ENCODE measurements around the gene COX6B2. TPM values are rescaled to one million over a fixed set of nuclear protein-coding genes. Genes with fewer than 3 reads are reported as not detected.
"Not testable (repeated sequence)": the region's sequence is repeated elsewhere in the genome, so short reads cannot be mapped to it uniquely, and the experiment has no call there.

Gene COX6B2
- total RNA-seq, 4 donors from 2014 or later, result 0.19 TPM; not detected in 3

DNA sequence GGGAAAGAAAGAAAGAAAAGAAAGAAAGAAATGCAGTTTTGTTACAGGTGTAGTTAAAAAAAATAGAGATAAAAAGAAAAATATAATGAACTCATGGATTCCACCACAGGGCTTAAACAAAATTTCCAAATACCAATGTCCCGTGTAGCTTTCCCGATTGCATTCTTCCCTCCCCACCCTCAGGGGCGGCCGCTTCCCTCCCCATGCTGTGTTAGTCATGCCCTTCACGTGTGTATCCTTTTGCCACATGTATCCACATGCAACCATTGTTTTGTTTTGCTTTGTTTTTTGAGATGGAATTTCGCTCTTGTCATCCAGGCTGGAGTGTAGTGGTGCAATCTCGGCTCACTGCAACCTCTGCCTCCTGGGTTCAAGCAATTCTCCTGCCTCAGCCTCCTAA is 18.4 kb downstream of the COX6B2 start:
- DNase-seq (ENCODE audit: extremely low spot score), result no peak
- Histone ChIP-seq H3K36me3 (no peaks in the 10 kb centered on the region), H3K27me3 (peaks cover 0 to 39% (median 0%) of the 10 kb centered on the region in 4 donors), H3K4me1 (peaks cover 12 to 21% (median 20%) of the 10 kb centered on the region in 4 donors), H3K27ac (replicated peaks in 1 of 4) (no peak overlapping the region), H3K4me3 (no peak overlapping the region), H3K9me3 (no peaks in the 10 kb centered on the region)
- 74% methylated on average over 7 of the region's 7 CpGs for WGBS
- TF ChIP-seq CTCF (IDR thresholded peaks at IDR 0.05), result no peak
- TF ChIP-seq POLR2AphosphoS5 (IDR thresholded peaks at IDR 0.05), result no peak
- TF ChIP-seq POLR2A (IDR thresholded peaks at IDR 0.05; ENCODE audit: low read depth), result no peak
- TF ChIP-seq EP300 (IDR thresholded peaks at IDR 0.05), result no peak
- intact Hi-C loops (cut with DNase I), result no loop called here

GRCh38 chr19:55333870-55334269 is 20.6 kb downstream of the COX6B2 start:
- Histone ChIP-seq H3K36me3 (no peaks in the 10 kb centered on the region), H3K4me3 (no peak overlapping the region), H3K27ac (replicated peaks in 1 of 4) (no peak overlapping the region), H3K27me3 (peaks cover 0 to 43% (median 0%) of the 10 kb centered on the region in 4 donors), H3K4me1 (peaks cover 3 to 8% (median 7%) of the 10 kb centered on the region in 4 donors), H3K9me3 (no peaks in the 10 kb centered on the region)
- WGBS, result 75% methylated on average over 11 of the region's 11 CpGs
- intact Hi-C loops (cut with DNase I), result no loop called here
- no peak for TF ChIP-seq POLR2AphosphoS5 (IDR thresholded peaks at IDR 0.05)
- no peak for TF ChIP-seq CTCF (IDR thresholded peaks at IDR 0.05)
- no peak for TF ChIP-seq EP300 (IDR thresholded peaks at IDR 0.05)
- no peak for TF ChIP-seq POLR2A (IDR thresholded peaks at IDR 0.05; ENCODE audit: low read depth)
- no peak for DNase-seq (ENCODE audit: extremely low spot score)

GRCh38 chr19:55329791-55330190 is 24.7 kb downstream of the COX6B2 start:
- 82% methylated on average over 6 of the region's 6 CpGs for WGBS
- H3K9me3 ChIP-seq; intact Hi-C loops (cut with DNase I); H3K27ac ChIP-seq (replicated peaks in 1 of 4); H3K4me3 ChIP-seq; H3K36me3 ChIP-seq; H3K4me1 ChIP-seq; DNase-seq (ENCODE audit: extremely low spot score): not testable (repeated sequence)
- peaks cover 0 to 37% (median 0%) of the 10 kb centered on the region in 4 donors for H3K27me3 ChIP-seq

GRCh38 chr19:55328774-55329318 is 25.7 kb downstream of the COX6B2 start:
- H3K27ac ChIP-seq (replicated peaks in 1 of 4); DNase-seq (ENCODE audit: extremely low spot score); H3K4me1 ChIP-seq; H3K9me3 ChIP-seq; H3K36me3 ChIP-seq; intact Hi-C loops (cut with DNase I); H3K4me3 ChIP-seq: not testable (repeated sequence)
- peaks cover 0 to 27% (median 0%) of the 10 kb centered on the region in 4 donors for H3K27me3 ChIP-seq
- whole genome bisulfite sequencing, result 86% methylated on average over 4 of the region's 4 CpGs

DNA sequence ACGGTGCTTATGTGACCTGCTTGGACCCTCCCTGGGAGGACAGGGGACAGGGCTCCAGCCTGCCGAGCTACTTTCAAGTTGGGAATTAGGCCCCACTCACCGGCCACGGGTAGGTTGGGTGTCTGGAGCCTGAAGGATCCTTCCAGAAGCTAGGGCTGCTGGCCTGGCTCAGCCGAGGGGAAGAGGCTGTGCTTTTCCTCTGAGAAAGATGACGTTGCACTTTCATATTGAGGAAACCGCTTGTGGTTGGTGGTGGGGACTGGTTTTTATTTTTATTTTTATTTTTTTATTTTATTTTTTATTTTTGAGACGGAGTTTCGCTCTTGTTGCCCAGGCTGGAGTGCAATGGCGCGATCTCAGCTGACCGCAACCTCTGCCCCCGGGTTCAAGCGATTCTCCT is 29.3 kb downstream of the COX6B2 start, which contains the start of gene TMEM150B:
Gene TMEM150B, minus strand, starts transcription at position 170 of the 400 bp plus-strand sequence. CDS start 4,305 bp downstream, outside the sequence.
- no peak within 1 kb of the TSS for H3K4me3 ChIP-seq
- DNase-seq (ENCODE audit: extremely low spot score), result no peak

More for the DNA sequence above, 29.3 kb downstream of the COX6B2 start, which contains the start of gene TMEM150B:
- no peaks in the 10 kb centered on the region for H3K36me3 ChIP-seq
- no peaks in the 10 kb centered on the region for H3K9me3 ChIP-seq
- H3K27ac ChIP-seq (replicated peaks in 1 of 4), result peak within 1 kb of the TSS in 2 of 4 donors; percentile 11 to 43
- H3K4me1 ChIP-seq, result no peaks in the 10 kb centered on the region
- H3K27me3 ChIP-seq, result peaks cover 0 to 24% (median 1%) of the 10 kb centered on the region in 4 donors
- no peak for TF ChIP-seq POLR2AphosphoS5 (IDR thresholded peaks at IDR 0.05)
- no peak for TF ChIP-seq CTCF (IDR thresholded peaks at IDR 0.05)
- no peak for TF ChIP-seq EP300 (IDR thresholded peaks at IDR 0.05)
- TF ChIP-seq POLR2A (IDR thresholded peaks at IDR 0.05; ENCODE audit: low read depth), result no peak
- WGBS, result 80% methylated on average over 13 of the region's 14 CpGs
- intact Hi-C loops (cut with DNase I), result no loop called here
